HepG2 (cell line): ENCODE results near the gene MACROD2. TPM values are rescaled to one million over a fixed set of nuclear protein-coding genes. Genes with fewer than 3 reads are reported as not detected.

ENCODE experiments used
- ATAC-seq: fragments of 200-7000 bp; cut with Tn5 transposase; 3 replicates; pipeline ENCODE4 v1.9.1; 2020; ENCODE audit warnings: mild to moderate bottlenecking, moderate library complexity
- BruUV-seq: library from RNA; stranded (reverse); fragments of 400-500 nt; replicated peaks from 2 replicates; lab custom pipeline; 2021; lab: Mats Ljungman, UMichigan
- CTCF ChIA-PET: fragments of 300-600 bp; formaldehyde crosslinking; extraction: SDS; loops from one replicate; lab custom pipeline; 2021; ENCODE audit warnings: low total read pairs, inconsistent platforms, low intra/inter-chr PET ratio; lab: Yijun Ruan, JAX
- POLR2A ChIA-PET: fragments of 350-600 bp; sonication (Branson Sonifier 250); formaldehyde crosslinking; loops from one replicate; lab custom pipeline; 2020; ENCODE audit warnings: antibody characterized with exemption, inconsistent platforms; lab: Yijun Ruan, JAX
- DNase-seq: peaks from one replicate; pipeline ENCODE4 v3.0.0-alpha.2; 2015; ENCODE audit warnings: low spot score
- FAIRE-seq: peaks from 3 replicates; lab custom pipeline; 2011; peaks lifted over from hg19 to GRCh38; lab: Jason Lieb, UNC
- H2AFZ ChIP-seq: one replicate; pipeline ENCODE4 v1.6.1; 2011; ENCODE audit warnings: low read length, inconsistent platforms
- H3K27ac ChIP-seq: fragments of 300-600 bp; 3 replicates; pipeline ENCODE4 v1.8.0; 2011; ENCODE audit warnings: mixed run types, mild to moderate bottlenecking, mixed read lengths, low read length, inconsistent platforms; ENCODE audit not compliant: insufficient read depth; ENCODE audit errors: extremely low read length
- H3K27me3 ChIP-seq, 2 experiments: fragments of 200-600 bp in 1 of 2; 2 replicates in 1 of 2; 3 replicates in 1 of 2; pipeline versions ENCODE4 v1.6.0 to v1.8.0; 2011; ENCODE audit warnings: low read length in 2 of 2, mild to moderate bottlenecking in 2 of 2, moderate library complexity in 2 of 2, inconsistent platforms in 1 of 2; ENCODE audit not compliant: insufficient read depth in 2 of 2, control insufficient read depth in 1 of 2
- H3K36me3 ChIP-seq, 2 experiments: fragments of 200-600 bp in 1 of 2; replicated peaks in 1 of 2; 2 replicates in 1 of 2; 3 replicates in 1 of 2; pipeline versions ENCODE4 v1.5.1 to v1.8.0; 2011; ENCODE audit warnings: low read length in 2 of 2, inconsistent platforms in 1 of 2; ENCODE audit not compliant: insufficient read depth in 2 of 2, control insufficient read depth in 1 of 2
- H3K4me1 ChIP-seq: 2 replicates; pipeline ENCODE4 v1.5.1; 2012; ENCODE audit warnings: low read length, inconsistent platforms; ENCODE audit not compliant: insufficient read depth
- H3K4me2 ChIP-seq: 2 replicates; pipeline ENCODE4 v1.6.0; 2011; ENCODE audit warnings: low read depth, low read length, inconsistent platforms
- H3K4me3 ChIP-seq, 3 experiments: fragments of 200-600 bp in 1 of 3; sonication (generic), shearing (Covaris generic) in 1 of 3; replicated peaks in 1 of 3; 2 replicates each; pipeline ENCODE4 v1.5.1; 2011 to 2016; ENCODE audit warnings: low read length in 3 of 3, inconsistent platforms in 2 of 3, low read depth in 2 of 3, mild to moderate bottlenecking in 2 of 3, control low read depth in 1 of 3, mixed read lengths in 1 of 3; ENCODE audit not compliant: insufficient read depth in 1 of 3
- H3K79me2 ChIP-seq: one replicate; pipeline ENCODE4 v1.6.1; 2011; ENCODE audit warnings: low read length, inconsistent platforms; ENCODE audit not compliant: insufficient read depth
- H3K9ac ChIP-seq: 2 replicates; pipeline ENCODE4 v1.6.0; 2011; ENCODE audit warnings: mild to moderate bottlenecking, low read depth, low read length, inconsistent platforms; ENCODE audit not compliant: insufficient read depth
- H3K9me3 ChIP-seq: 2 replicates; pipeline ENCODE4 v1.5.1; 2012; ENCODE audit warnings: mild to moderate bottlenecking, low read length
- H4K20me1 ChIP-seq: 2 replicates; pipeline ENCODE4 v1.6.0; 2011; ENCODE audit warnings: inconsistent platforms, mild to moderate bottlenecking, low read length, moderate library complexity; ENCODE audit not compliant: insufficient read depth
- CENPBD1 ChIP-seq: sonication (generic); formaldehyde crosslinking; IDR thresholded peaks from 2 replicates; pipeline ENCODE4 v1.8.0; 2022; ENCODE audit warnings: missing genetic modification reagents, low read depth, mild to moderate bottlenecking, borderline replicate concordance
- POLR2G ChIP-seq: fragments of 200-400 bp; formaldehyde crosslinking; IDR thresholded peaks from 2 replicates; pipeline ENCODE4 v1.6.1; 2018; ENCODE audit warnings: mild to moderate bottlenecking, low read depth, low read length, moderate library complexity
- RCOR2 ChIP-seq: IDR thresholded peaks from 2 replicates; pipeline ENCODE4 v1.6.1; 2016; ENCODE audit warnings: missing biosample characterization, missing genetic modification reagents
- REXO4 ChIP-seq: sonication (generic); formaldehyde crosslinking; IDR thresholded peaks from 2 replicates; pipeline ENCODE4 v1.8.0; 2022; ENCODE audit warnings: missing genetic modification reagents, mild to moderate bottlenecking, borderline replicate concordance
- RXRA ChIP-seq: sonication (generic); formaldehyde crosslinking; IDR thresholded peaks from 2 replicates; pipeline ENCODE4 v1.5.1; 2020; ENCODE audit warnings: missing genetic modification reagents
- ZNF296 ChIP-seq: sonication (generic); formaldehyde crosslinking; conservative IDR thresholded peaks from 2 replicates; pipeline ENCODE4 v1.5.0; 2020; ENCODE audit warnings: mild to moderate bottlenecking, missing genetic modification reagents
- ZSCAN31 ChIP-seq: sonication (generic); formaldehyde crosslinking; IDR thresholded peaks from 2 replicates; pipeline ENCODE4 v1.5.0; 2020; ENCODE audit warnings: low read depth, mild to moderate bottlenecking, missing genetic modification reagents
- WGBS: methylation state at CpG from one replicate; pipeline ENCODE4 v1.1.6; 2017; ENCODE audit warnings: low lambda C conversion rate; 5-methylcytosine and 5-hydroxymethylcytosine counted together
- in situ Hi-C: cut with HindIII; loops from 2 replicates; pipeline ENCODE4 v1.10.0; 2017; ENCODE audit warnings: low pct_unique_long_range_greater_than_20kb; ENCODE audit not compliant: extremely low pct_ligation_motif_present
- intact Hi-C: fragments of 100-400 bp; cut with micrococcal nuclease; formaldehyde crosslinking; loops from one replicate; pipeline ENCODE4 v1.10.0; 2022; ENCODE audit not compliant: unreplicated experiment
- polyA plus RNA-seq, 8 experiments: library from polyadenylated mRNA; depleted of rRNA in 3 of 8; stranded (reverse) in 7 of 8; unstranded in 1 of 8; fragments of >200 nt; fragmentation: Illumina TruSeq in 4 of 8; extraction: Trizol in 4 of 8; gene quantifications; 2 replicates each; pipeline versions ENCODE4 v1.2.1 to v1.2.3, GENCODE V29; 2011 to 2016; ENCODE audit warnings: low read depth in 4 of 8, missing spikeins in 1 of 8, mixed read lengths in 1 of 8; ENCODE audit not compliant: insufficient read depth in 1 of 8
- total RNA-seq, 5 experiments: library from RNA; depleted of rRNA; stranded (reverse); fragments of >200 nt; fragmentation: Illumina TruSeq; extraction: Trizol; gene quantifications; 2 replicates each; pipeline ENCODE4 v1.2.3, GENCODE V29; 2016; ENCODE audit warnings: low read depth in 1 of 5

Gene MACROD2
- total and polyA plus RNA-seq, 2 of the 13 experiments (the other 11 are each of a cell fraction or from before 2014, with no cell fraction given): 0.13 to 0.51 TPM

GRCh38 chr20:15582146-15582760 lies 1586.9 kb downstream of the MACROD2 start:
- ChIA-PET POLR2A (no interaction called here), CTCF (no interaction called here)
- H3K27ac ChIP-seq: no peak overlapping the region
- H4K20me1 ChIP-seq: no peaks in the 10 kb centered on the region
- in situ Hi-C loops (no loop called here), intact Hi-C loops (no loop called here)
- DNase-seq: no peak
- H3K27me3 ChIP-seq: no peaks in the 10 kb centered on the region
- no peak overlapping the region for H3K4me2 ChIP-seq
- 24% methylated on average over 5 of the region's 5 CpGs for WGBS
- ATAC-seq: no peak
- no peak overlapping the region for H3K4me3 ChIP-seq
- H3K4me1 ChIP-seq: no peaks in the 10 kb centered on the region
- FAIRE-seq: no peak
- no peak overlapping the region for H2AFZ ChIP-seq
- no peak overlapping the region for H3K9ac ChIP-seq
- H3K79me2 ChIP-seq: no peaks in the 10 kb centered on the region
- no TSS peak for BruUV-seq
- peaks cover 69% of the 10 kb centered on the region for H3K9me3 ChIP-seq
- no peaks in the 10 kb centered on the region for H3K36me3 ChIP-seq
- TF ChIP-seq ZSCAN31 (CRISPR knock-in tag): no peak
- TF ChIP-seq POLR2G: no peak
- no peak for TF ChIP-seq ZNF296
- TF ChIP-seq REXO4 (CRISPR knock-in tag): no peak
- TF ChIP-seq RXRA (CRISPR knock-in tag): no peak

DNA sequence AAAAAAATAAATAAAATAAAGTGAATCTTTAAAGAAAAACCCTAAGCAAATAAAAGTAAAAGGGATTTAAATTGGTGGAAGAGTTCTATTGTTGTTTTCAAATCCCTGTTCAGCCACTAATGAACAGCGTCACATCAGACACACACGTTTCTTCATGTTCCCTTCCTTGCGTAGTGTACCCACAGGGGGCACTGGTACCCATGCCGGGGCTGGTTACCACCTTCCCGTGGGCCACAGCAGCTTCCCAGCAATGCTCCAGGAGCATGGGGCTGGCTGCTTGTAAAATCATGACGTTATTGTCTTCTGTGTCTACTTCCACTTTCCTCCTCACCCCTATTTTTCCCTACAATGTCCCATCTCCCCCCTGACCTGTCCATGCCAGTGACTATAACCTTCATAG lies 1589.2 kb downstream of the MACROD2 start:
- no peaks in the 10 kb centered on the region for H4K20me1 ChIP-seq
- no TSS peak for BruUV-seq
- ATAC-seq: no peak
- ChIA-PET CTCF (no interaction called here), POLR2A (no interaction called here)
- H3K36me3 ChIP-seq: no peaks in the 10 kb centered on the region
- H3K9ac ChIP-seq: no peak overlapping the region
- H3K27ac ChIP-seq: no peak overlapping the region
- no peaks in the 10 kb centered on the region for H3K27me3 ChIP-seq
- peaks cover 71% of the 10 kb centered on the region for H3K9me3 ChIP-seq
- no peak overlapping the region for H3K4me2 ChIP-seq
- no peak overlapping the region for H2AFZ ChIP-seq
- 25% methylated on average over 6 of the region's 6 CpGs for whole genome bisulfite sequencing
- H3K79me2 ChIP-seq: no peaks in the 10 kb centered on the region
- TF ChIP-seq RCOR2 (no peak), CENPBD1 (no peak)
- in situ Hi-C loops (no loop called here), intact Hi-C loops (no loop called here)
- H3K4me1 ChIP-seq: no peaks in the 10 kb centered on the region
- no peak overlapping the region for H3K4me3 ChIP-seq
- FAIRE-seq: no peak
- DNase-seq: no peak
